ENCODE results near the gene MIB2.
"Not testable (repeated sequence)": the region's sequence is repeated elsewhere in the genome, so short reads cannot be mapped to it uniquely, and the experiment has no call there.

GRCh38 chr1:1646326-1646725 is 31.0 kb downstream of the MIB2 start:
- TF ChIP-seq, protein P1, sequence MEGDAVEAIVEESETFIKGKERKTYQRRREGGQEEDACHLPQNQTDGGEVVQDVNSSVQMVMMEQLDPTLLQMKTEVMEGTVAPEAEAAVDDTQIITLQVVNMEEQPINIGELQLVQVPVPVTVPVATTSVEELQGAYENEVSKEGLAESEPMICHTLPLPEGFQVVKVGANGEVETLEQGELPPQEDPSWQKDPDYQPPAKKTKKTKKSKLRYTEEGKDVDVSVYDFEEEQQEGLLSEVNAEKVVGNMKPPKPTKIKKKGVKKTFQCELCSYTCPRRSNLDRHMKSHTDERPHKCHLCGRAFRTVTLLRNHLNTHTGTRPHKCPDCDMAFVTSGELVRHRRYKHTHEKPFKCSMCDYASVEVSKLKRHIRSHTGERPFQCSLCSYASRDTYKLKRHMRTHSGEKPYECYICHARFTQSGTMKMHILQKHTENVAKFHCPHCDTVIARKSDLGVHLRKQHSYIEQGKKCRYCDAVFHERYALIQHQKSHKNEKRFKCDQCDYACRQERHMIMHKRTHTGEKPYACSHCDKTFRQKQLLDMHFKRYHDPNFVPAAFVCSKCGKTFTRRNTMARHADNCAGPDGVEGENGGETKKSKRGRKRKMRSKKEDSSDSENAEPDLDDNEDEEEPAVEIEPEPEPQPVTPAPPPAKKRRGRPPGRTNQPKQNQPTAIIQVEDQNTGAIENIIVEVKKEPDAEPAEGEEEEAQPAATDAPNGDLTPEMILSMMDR (IDR thresholded peaks at IDR 0.05) = not testable (repeated sequence)
- not testable (repeated sequence) for TF ChIP-seq POLR2A (IDR thresholded peaks at IDR 0.05)

Data from right lobe of liver (tissue), 4 donors.